ENCODE results near the gene STK35. TPM values are rescaled to one million over a fixed set of nuclear protein-coding genes. Genes with fewer than 3 reads are reported as not detected.
"Not testable (repeated sequence)": the region's sequence is repeated elsewhere in the genome, so short reads cannot be mapped to it uniquely, and the experiment has no call there.

Gene STK35
- total and polyA plus RNA-seq, 2 donors (not counting 3 experiments of a cell fraction or from before 2014, with no cell fraction given) = 10.2 to 17.5 TPM

DNA sequence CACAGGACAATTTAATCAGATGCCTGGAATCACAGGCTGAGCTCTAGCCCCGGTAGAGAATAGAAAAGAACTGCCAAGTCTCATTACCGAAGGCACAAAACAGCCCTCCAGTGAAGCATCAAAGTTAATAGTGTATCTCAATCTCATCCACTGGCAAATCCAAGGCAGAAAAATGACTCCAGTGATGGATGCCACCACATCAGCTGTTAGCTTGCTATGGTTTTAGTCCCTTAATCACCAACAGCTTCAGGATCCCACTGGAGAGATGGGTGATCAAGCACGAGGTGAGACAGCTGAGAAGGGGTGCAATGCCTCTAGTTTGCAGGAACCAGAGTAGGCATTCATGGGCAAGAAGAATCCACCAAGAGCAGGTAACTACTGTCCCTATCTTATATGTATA lies 81.8 kb downstream of the STK35 start:
- dilution Hi-C loops (cut with MboI; ENCODE audit: extremely low pct_ligation_motif_present, low sequenced_read_pairs) = no loop called here
- no peaks in the 10 kb centered on the region for H3K9me3 ChIP-seq (replicated peaks; ENCODE audit: control insufficient read depth, insufficient read depth, low read length)
- no peak for DNase-seq (ENCODE audit: low read depth, low spot score)
- no peaks in the 10 kb centered on the region for H3K79me2 ChIP-seq (ENCODE audit: control insufficient read depth, insufficient read depth, low read length)
- no peak overlapping the region for H2AFZ ChIP-seq (ENCODE audit: low read depth, low read length)
- H3K9me1 ChIP-seq (replicated peaks; ENCODE audit: control insufficient read depth, extremely low read depth, insufficient read depth, low read length) = no peaks in the 10 kb centered on the region
- CTCF ChIA-PET = no interaction called here
- no TSS peak for BruUV-seq (replicated peaks)
- no peaks in the 10 kb centered on the region for H4K20me1 ChIP-seq (replicated peaks; ENCODE audit: control insufficient read depth, extremely low read depth, insufficient read depth, low read length)
- no peak for FAIRE-seq
- no peak overlapping the region for H3K27ac ChIP-seq (ENCODE audit: insufficient read depth, low read depth, low read length)
- intact Hi-C loops (cut with micrococcal nuclease) = no loop called here
- POLR2A ChIA-PET = no interaction called here
- H3K4me3 ChIP-seq (replicated peaks in 1 of 3; ENCODE audit: insufficient read depth in 1 of 3, low read depth in 1 of 3, low read length in 3 of 3) = no peak overlapping the region
- no peak overlapping the region for H3K4me2 ChIP-seq (ENCODE audit: insufficient read depth, low read length)
- H3K27me3 ChIP-seq (ENCODE audit: control insufficient read depth in 2 of 2, insufficient read depth in 2 of 2, low read length in 2 of 2) = no peaks in the 10 kb centered on the region
- H3K36me3 ChIP-seq (ENCODE audit: control insufficient read depth in 2 of 2, extremely low read depth in 1 of 2, insufficient read depth in 2 of 2, low read length in 2 of 2) = no peaks in the 10 kb centered on the region
- no peak overlapping the region for H3K9ac ChIP-seq (replicated peaks; ENCODE audit: extremely low read depth, insufficient read depth, low read length)
- no peak for TF ChIP-seq GATA2 (IDR thresholded peaks at IDR 0.05; ENCODE audit: insufficient read depth, insufficient read length, low read depth, low read length)
- TF ChIP-seq POLR2A (IDR thresholded peaks at IDR 0.05; ENCODE audit: low read depth, low read length) = no peak
- TF ChIP-seq POLR2AphosphoS5 (IDR thresholded peaks at IDR 0.05; ENCODE audit: insufficient read depth, low read depth, low read length) = no peak
- no peak for TF ChIP-seq FOS (IDR thresholded peaks at IDR 0.05; ENCODE audit: borderline replicate concordance, insufficient read depth, low read length)
- TF ChIP-seq, protein P1, sequence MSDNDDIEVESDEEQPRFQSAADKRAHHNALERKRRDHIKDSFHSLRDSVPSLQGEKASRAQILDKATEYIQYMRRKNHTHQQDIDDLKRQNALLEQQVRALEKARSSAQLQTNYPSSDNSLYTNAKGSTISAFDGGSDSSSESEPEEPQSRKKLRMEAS (IDR thresholded peaks at IDR 0.05; ENCODE audit: insufficient read depth, insufficient read length) = no peak
- TF ChIP-seq MYC (IDR thresholded peaks at IDR 0.05; ENCODE audit: low read depth, low read length) = no peak
- TF ChIP-seq, protein P2, sequence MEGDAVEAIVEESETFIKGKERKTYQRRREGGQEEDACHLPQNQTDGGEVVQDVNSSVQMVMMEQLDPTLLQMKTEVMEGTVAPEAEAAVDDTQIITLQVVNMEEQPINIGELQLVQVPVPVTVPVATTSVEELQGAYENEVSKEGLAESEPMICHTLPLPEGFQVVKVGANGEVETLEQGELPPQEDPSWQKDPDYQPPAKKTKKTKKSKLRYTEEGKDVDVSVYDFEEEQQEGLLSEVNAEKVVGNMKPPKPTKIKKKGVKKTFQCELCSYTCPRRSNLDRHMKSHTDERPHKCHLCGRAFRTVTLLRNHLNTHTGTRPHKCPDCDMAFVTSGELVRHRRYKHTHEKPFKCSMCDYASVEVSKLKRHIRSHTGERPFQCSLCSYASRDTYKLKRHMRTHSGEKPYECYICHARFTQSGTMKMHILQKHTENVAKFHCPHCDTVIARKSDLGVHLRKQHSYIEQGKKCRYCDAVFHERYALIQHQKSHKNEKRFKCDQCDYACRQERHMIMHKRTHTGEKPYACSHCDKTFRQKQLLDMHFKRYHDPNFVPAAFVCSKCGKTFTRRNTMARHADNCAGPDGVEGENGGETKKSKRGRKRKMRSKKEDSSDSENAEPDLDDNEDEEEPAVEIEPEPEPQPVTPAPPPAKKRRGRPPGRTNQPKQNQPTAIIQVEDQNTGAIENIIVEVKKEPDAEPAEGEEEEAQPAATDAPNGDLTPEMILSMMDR (IDR thresholded peaks at IDR 0.05; ENCODE audit: extremely low read depth in 1 of 2, insufficient read depth in 1 of 2, low read depth in 1 of 2, low read length in 2 of 2) = no peak
- no peak for TF ChIP-seq JUN (IDR thresholded peaks at IDR 0.05; ENCODE audit: borderline replicate concordance, insufficient read depth, insufficient read length, low read depth)
- TF ChIP-seq EZH2 (IDR thresholded peaks at IDR 0.05; ENCODE audit: borderline replicate concordance, low read depth, low read length, severe bottlenecking) = no peak
- H3K4me1 ChIP-seq (ENCODE audit: control insufficient read depth, extremely low read depth, insufficient read depth, low read length) = no peaks in the 10 kb centered on the region

DNA sequence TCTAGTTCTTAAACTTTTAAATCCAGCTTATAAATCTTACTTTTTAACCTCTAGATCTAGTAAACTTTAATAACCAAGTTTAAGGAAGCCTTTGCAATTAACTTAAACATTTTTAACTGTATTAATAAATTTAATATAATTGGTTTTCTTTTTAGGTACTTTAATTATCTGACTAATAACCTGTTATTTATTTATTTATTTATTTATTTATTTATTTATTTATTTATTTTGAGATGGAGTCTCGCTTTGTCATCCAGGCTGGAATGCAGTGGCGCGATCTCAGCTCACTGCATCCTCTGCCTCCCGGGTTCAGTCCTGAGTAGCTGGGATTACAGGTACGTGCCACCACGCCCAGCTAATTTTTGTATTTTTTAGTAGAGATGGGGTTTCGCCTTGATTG lies 83.3 kb downstream of the STK35 start:
- CTCF ChIA-PET = interaction anchor here (1.5 kb wide), 1 partner anchor 132 kb away, joined by 3 read pairs; no protein-coding TSS in a partner anchor
- H3K79me2 ChIP-seq (ENCODE audit: control insufficient read depth, insufficient read depth, low read length); H3K4me3 ChIP-seq (replicated peaks in 1 of 3; ENCODE audit: insufficient read depth in 1 of 3, low read depth in 1 of 3, low read length in 3 of 3); H3K27ac ChIP-seq (ENCODE audit: insufficient read depth, low read depth, low read length); BruUV-seq (replicated peaks); dilution Hi-C loops (cut with MboI; ENCODE audit: extremely low pct_ligation_motif_present, low sequenced_read_pairs); H3K27me3 ChIP-seq (ENCODE audit: control insufficient read depth in 2 of 2, insufficient read depth in 2 of 2, low read length in 2 of 2); H4K20me1 ChIP-seq (replicated peaks; ENCODE audit: control insufficient read depth, extremely low read depth, insufficient read depth, low read length); DNase-seq (ENCODE audit: low read depth, low spot score); intact Hi-C loops (cut with micrococcal nuclease); H3K4me1 ChIP-seq (ENCODE audit: control insufficient read depth, extremely low read depth, insufficient read depth, low read length); H3K9me1 ChIP-seq (replicated peaks; ENCODE audit: control insufficient read depth, extremely low read depth, insufficient read depth, low read length); H2AFZ ChIP-seq (ENCODE audit: low read depth, low read length); H3K4me2 ChIP-seq (ENCODE audit: insufficient read depth, low read length); H3K9me3 ChIP-seq (replicated peaks; ENCODE audit: control insufficient read depth, insufficient read depth, low read length); H3K9ac ChIP-seq (replicated peaks; ENCODE audit: extremely low read depth, insufficient read depth, low read length); POLR2A ChIA-PET; H3K36me3 ChIP-seq (ENCODE audit: control insufficient read depth in 2 of 2, extremely low read depth in 1 of 2, insufficient read depth in 2 of 2, low read length in 2 of 2); FAIRE-seq: not testable (repeated sequence)

Measured in endothelial cell of umbilical vein (primary cell).